Stimulated activated CD8-positive, alpha-beta memory T cell treated with anti-CD3 and anti-CD28 coated beads, Interleukin-4, amount 100 ng/mL, for 4 hours (primary cell): ENCODE data around the gene SLC4A4.

ENCODE experiments used
- DNase-seq, 2 donors: peaks; one replicate each; pipeline ENCODE4 v3.0.0-alpha.2; 2020; ENCODE audit warnings: low read depth in 2 of 2, low spot score in 1 of 2

Gene SLC4A4

GRCh38 chr4:71356924-71357663 lies 18.3 kb downstream of the SLC4A4 start:
- DNase-seq = no peak

GRCh38 chr4:71360844-71361243 lies 22.0 kb downstream of the SLC4A4 start:
- no peak for DNase-seq

DNA sequence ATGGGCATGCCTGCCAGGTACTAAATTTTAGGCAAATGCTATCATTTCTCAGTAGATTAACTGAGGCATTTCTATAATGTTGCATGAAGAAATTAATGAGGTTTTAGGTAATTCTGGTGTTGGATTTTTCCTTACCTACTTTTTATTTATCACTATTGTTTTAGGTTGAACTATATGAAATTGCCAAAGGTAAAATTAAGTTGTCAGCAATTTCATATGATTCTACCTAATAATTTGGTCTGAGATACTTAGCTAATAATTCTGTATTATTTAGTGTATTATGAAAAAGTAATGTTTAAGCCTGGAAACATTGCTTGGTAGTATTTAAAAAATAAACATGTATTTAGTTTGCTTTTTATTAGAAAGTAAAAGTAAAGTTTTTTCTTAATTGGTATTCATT lies 22.7 kb downstream of the SLC4A4 start:
- DNase-seq = no peak

DNA sequence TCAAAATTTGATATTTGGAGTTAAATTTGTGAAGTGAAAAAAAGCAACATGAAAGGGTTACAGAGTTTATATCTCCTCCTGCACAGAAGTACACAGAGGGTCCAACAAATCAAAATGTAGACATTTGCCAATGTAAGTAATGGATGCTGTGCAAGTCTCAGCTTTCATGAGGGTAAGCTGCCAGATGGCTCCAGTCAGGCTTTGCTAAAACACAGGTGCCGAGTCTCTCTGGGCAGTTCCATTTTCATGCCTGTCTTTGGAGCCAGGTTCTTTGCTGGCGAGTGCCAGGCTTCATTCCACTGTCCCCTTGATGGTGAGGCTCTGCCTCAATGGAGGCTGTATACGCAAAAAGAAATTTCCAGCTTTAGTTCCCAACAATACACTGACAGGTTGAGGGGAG lies 27.9 kb downstream of the SLC4A4 start:
- DNase-seq = no peak

DNA sequence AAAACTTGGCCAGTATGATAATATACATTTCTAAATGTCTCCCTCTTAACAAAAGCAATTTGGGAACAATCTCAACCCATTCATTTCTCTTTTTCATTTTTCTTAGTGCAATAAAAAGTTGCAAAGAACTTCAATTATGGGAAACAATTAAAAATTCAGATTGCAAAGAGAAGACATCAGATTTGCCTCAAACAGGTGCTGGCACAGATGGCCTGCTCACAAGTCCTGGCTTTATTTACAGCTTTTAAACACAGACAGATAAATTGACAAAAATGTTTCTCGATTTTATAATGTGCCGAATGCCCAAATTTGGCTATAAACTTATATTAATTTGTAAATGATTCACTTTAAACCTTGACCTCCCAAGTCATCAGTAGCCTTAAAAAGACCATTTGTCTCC lies 28.7 kb downstream of the SLC4A4 start:
- no peak for DNase-seq

- DNase-seq = no peak
Measured at GRCh38 chr4:71368906-71369305, 30.1 kb downstream of the SLC4A4 start.

- no peak for DNase-seq
Measured at GRCh38 chr4:71369536-71369935, 30.7 kb downstream of the SLC4A4 start.

DNA sequence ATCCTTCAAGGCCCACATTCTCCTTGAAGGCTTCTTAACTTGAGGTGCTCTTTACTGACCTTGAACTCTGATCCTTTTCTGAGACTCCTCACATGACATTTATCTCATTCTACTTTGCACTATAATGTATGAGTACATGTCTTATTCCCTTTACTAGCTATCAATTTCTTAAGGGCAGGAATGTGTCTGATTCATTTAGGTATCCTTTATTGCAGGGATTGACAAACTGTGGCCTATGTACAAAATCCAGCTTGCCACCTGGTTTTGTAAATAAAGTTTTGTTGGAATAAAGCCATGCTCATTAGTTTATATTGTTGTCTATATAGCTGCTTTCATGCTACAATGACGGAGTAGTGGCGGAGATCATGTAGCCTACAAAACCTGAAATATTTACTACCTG lies 36.7 kb downstream of the SLC4A4 start:
- DNase-seq = no peak

DNA sequence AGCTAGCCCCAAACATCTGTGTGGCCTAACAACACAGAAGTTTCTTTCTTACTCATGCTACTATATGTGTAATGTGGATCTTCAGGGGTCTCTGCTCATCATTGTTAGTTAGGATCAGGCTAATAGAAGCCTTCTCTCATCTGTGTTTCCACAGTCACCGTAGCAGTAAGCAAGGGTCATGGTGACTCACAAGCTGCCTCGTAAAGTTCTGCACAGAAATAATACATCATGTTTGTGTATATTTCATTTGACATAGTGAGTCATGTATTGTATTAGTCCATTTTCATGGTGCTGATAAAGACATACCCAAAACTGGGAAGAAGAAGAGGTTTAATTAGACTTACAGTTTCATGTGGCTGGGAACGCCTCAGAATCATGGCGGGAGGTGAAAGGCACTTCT lies 38.7 kb downstream of the SLC4A4 start:
- DNase-seq = no peak

DNA sequence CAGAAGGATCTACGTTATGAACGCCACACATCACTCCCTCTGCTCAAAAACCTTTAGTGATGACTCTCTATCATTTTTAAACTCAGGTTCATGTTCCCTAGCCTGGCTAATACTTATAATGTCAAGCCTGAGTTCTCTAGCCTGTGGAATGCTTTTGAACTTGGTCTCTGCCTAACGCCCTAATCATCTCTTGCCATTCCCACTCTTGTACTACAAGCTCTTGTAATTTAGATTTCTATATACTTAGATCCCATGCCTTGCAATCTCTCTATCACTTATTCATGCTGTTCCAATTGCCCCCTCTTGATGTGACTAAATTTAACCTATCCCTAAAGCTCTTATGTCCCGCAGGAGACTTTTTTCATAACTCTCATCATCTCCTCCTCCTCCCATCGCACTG lies 40.3 kb downstream of the SLC4A4 start:
- DNase-seq = no peak

DNA sequence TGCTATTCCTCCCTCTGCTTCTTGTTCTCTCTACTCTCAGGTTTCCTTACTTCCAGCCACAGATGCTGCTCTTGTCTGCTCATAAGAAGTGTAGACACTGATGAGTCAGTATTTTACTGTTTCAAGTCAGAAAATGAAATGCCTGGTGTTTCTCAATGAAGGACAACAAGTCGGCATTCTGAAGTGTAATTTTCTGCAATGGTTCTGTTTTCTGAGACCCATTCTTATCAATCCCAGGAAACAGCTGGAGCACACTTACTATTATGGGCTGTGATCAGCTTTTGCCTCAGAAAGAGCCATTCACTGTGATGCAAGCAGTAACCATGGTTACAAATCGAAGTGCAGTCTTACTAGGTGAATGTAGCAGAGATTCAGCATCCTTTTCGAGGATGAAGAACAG lies 42.0 kb downstream of the SLC4A4 start:
- no peak for DNase-seq

GRCh38 chr4:71382125-71382899 lies 43.5 kb downstream of the SLC4A4 start:
- no peak for DNase-seq

GRCh38 chr4:71382900-71383560 lies 44.2 kb downstream of the SLC4A4 start:
- no peak for DNase-seq

GRCh38 chr4:71383984-71384383 lies 45.2 kb downstream of the SLC4A4 start:
- no peak for DNase-seq

GRCh38 chr4:71389149-71389827 lies 50.5 kb downstream of the SLC4A4 start:
- no peak for DNase-seq

GRCh38 chr4:71392109-71392508 lies 53.3 kb downstream of the SLC4A4 start:
- no peak for DNase-seq

GRCh38 chr4:71396382-71396781 lies 57.6 kb downstream of the SLC4A4 start:
- DNase-seq = no peak

DNA sequence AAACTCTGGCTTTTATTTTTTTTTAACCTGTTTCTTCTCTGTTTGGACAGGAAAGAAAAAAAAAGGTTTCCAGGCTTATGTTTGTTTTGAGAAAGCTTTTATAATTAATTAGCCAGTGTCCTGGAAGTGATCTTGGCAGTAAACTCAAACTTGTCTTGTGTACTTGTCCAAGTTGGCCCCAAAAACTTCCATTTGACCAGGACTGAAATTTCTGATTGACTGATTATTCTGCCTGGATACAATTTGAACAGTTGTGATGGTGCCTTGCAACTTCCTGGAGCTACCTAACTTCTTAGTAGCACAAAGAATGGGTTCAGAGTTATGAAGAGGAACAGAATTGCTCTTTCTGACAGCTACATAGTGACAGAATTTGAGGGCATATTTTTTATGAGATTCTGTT lies 62.0 kb downstream of the SLC4A4 start:
- DNase-seq = no peak

- DNase-seq = no peak
Measured at GRCh38 chr4:71402616-71403015, 63.8 kb downstream of the SLC4A4 start.

GRCh38 chr4:71404049-71404448 lies 65.2 kb downstream of the SLC4A4 start:
- no peak for DNase-seq

GRCh38 chr4:71405791-71406190 lies 67.0 kb downstream of the SLC4A4 start:
- no peak for DNase-seq
